ENCODE results near the gene TIMP4. TPM values are rescaled to one million over a fixed set of nuclear protein-coding genes. Genes with fewer than 3 reads are reported as not detected.

Gene TIMP4
- total RNA-seq, 1 donor from 2014 or later = 0.75 TPM

- Mint-ChIP-seq H3K9me3 (no peaks in the 10 kb centered on the region), H3K27me3 (ENCODE audit: low read depth) (no peaks in the 10 kb centered on the region), H3K4me3 (no peak overlapping the region), H3K27ac (ENCODE audit: unreplicated experiment) (no peak overlapping the region), H3K4me1 (no peaks in the 10 kb centered on the region), H3K36me3 (ENCODE audit: low read depth) (no peaks in the 10 kb centered on the region)
- DNase-seq (ENCODE audit: low read depth, low spot score) = no peak
- no peak for TF ChIP-seq CTCF (conservative IDR thresholded peaks at IDR 0.05)
Observed at GRCh38 chr3:12185172-12185710, 26.5 kb upstream of the TIMP4 start.

- H3K9me3 Mint-ChIP-seq = no peaks in the 10 kb centered on the region
- no peaks in the 10 kb centered on the region for H3K4me1 Mint-ChIP-seq
- H3K27me3 Mint-ChIP-seq (ENCODE audit: low read depth) = no peaks in the 10 kb centered on the region
- no peak overlapping the region for H3K27ac Mint-ChIP-seq (ENCODE audit: unreplicated experiment)
- TF ChIP-seq CTCF (conservative IDR thresholded peaks at IDR 0.05) = no peak
- H3K36me3 Mint-ChIP-seq (ENCODE audit: low read depth) = no peaks in the 10 kb centered on the region
- no peak overlapping the region for H3K4me3 Mint-ChIP-seq
- DNase-seq (ENCODE audit: low read depth, low spot score) = no peak
Observed at GRCh38 chr3:12184541-12184940, 25.8 kb upstream of the TIMP4 start.

GRCh38 chr3:12182687-12183441 lies 24.2 kb upstream of the TIMP4 start:
- Mint-ChIP-seq H3K27ac (ENCODE audit: unreplicated experiment) (peak overlapping the region; percentile 27), H3K4me3 (no peak overlapping the region), H3K9me3 (no peaks in the 10 kb centered on the region), H3K4me1 (no peaks in the 10 kb centered on the region), H3K36me3 (ENCODE audit: low read depth) (no peaks in the 10 kb centered on the region), H3K27me3 (ENCODE audit: low read depth) (no peaks in the 10 kb centered on the region)
- TF ChIP-seq CTCF (conservative IDR thresholded peaks at IDR 0.05) = no peak
- DNase-seq (ENCODE audit: low read depth, low spot score) = no peak

GRCh38 chr3:12181806-12182205 lies 23.1 kb upstream of the TIMP4 start:
- no peaks in the 10 kb centered on the region for H3K9me3 Mint-ChIP-seq
- no peaks in the 10 kb centered on the region for H3K4me1 Mint-ChIP-seq
- no peak overlapping the region for H3K27ac Mint-ChIP-seq (ENCODE audit: unreplicated experiment)
- no peaks in the 10 kb centered on the region for H3K27me3 Mint-ChIP-seq (ENCODE audit: low read depth)
- no peak overlapping the region for H3K4me3 Mint-ChIP-seq
- no peak for DNase-seq (ENCODE audit: low read depth, low spot score)
- no peaks in the 10 kb centered on the region for H3K36me3 Mint-ChIP-seq (ENCODE audit: low read depth)
- TF ChIP-seq CTCF (conservative IDR thresholded peaks at IDR 0.05) = no peak

GRCh38 chr3:12181301-12181700 lies 22.6 kb upstream of the TIMP4 start:
- no peak overlapping the region for H3K27ac Mint-ChIP-seq (ENCODE audit: unreplicated experiment)
- no peaks in the 10 kb centered on the region for H3K9me3 Mint-ChIP-seq
- no peaks in the 10 kb centered on the region for H3K27me3 Mint-ChIP-seq (ENCODE audit: low read depth)
- no peaks in the 10 kb centered on the region for H3K36me3 Mint-ChIP-seq (ENCODE audit: low read depth)
- DNase-seq (ENCODE audit: low read depth, low spot score) = no peak
- no peaks in the 10 kb centered on the region for H3K4me1 Mint-ChIP-seq
- no peak overlapping the region for H3K4me3 Mint-ChIP-seq
- TF ChIP-seq CTCF (conservative IDR thresholded peaks at IDR 0.05) = no peak
